H1 (cell line): Measurements from ENCODE around the gene TSPAN3. TPM values are rescaled to one million over a fixed set of nuclear protein-coding genes. Genes with fewer than 3 reads are reported as not detected.

Experiments used
- ASH2L ChIP-seq: fragments of 200-600, 300-600 bp; sonication (generic); IDR thresholded peaks from one replicate; pipeline ENCODE4 v1.7.1; 2017; ENCODE audit warnings: low read length
- polyA plus RNA-seq, 7 experiments: library from polyadenylated mRNA; depleted of rRNA in 3 of 7; stranded (reverse) in 5 of 7; unstranded in 2 of 7; fragments of >200 nt in 5 of 7; fragments of 200-250 nt in 2 of 7; gene quantifications; 1 replicate in 5 of 7; 2 replicates in 1 of 7; 4 replicates in 1 of 7; pipeline versions ENCODE4 v1.2.1 to v1.2.3, GENCODE V29; 2011 to 2013; ENCODE audit warnings: missing spikeins in 2 of 7, mixed read lengths in 2 of 7
- total RNA-seq: library from RNA; stranded (reverse); fragmentation: NEBNext Ultra II Directional; extraction: Animal tissue kit (Norgen Biotek cat#: 25700); gene quantifications from 2 replicates; pipeline ENCODE4 v1.2.1, GENCODE V29; 2021

Gene TSPAN3
- total and polyA plus RNA-seq, 2 of the 8 experiments (the other 6 are each of a cell fraction or from before 2014, with no cell fraction given): 107 to 238 TPM

DNA sequence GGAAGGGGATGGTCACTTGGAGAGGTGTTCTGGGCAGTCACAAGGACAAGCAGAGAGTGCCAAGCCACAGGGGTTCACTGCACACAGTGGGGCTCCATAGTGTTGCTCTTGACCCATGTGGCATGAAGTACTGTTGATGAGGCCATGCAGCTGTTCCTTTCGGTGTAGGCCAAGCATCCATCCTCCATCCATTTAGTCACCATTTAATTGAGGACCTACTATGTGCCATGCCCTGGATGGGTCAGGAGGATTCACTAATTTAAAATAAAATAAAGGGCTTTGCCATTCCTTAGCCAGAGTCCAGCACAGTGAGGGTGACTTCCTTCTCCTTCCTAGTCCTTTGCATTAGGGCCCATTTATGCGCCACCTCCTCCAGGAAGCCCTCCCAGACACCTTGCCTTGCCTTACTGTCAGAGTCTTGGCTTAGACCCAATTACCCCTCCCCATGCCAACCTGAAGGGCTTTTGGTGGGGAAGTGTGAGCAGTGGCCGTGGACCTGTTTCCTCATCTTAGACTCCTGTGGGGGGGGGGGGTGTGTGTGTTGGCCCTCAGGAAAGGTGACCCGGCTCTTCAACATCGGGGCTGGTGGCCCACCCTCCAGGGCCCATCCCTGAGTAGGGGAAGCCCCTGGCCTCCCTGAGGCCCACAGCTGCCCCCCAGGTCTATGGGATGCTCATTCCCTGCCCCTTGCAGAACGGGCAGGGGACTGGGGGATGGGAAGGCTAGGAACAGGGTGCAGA lies 50.4 kb downstream of the TSPAN3 start (continued):
- TF ChIP-seq ASH2L: no peak
